ENCODE results near the gene AMMECR1.
A peak's percentile ranks its signal among the peaks of the same experiment; 100 is the strongest.
"Not testable (repeated sequence)": the region's sequence is repeated elsewhere in the genome, so short reads cannot be mapped to it uniquely, and the experiment has no call there.

AMMECR1 gene

GRCh38 chrX:110170029-110170428 lies 147.9 kb downstream of the AMMECR1 start:
- Mint-ChIP-seq H3K4me1 (ENCODE audit: low read depth) (no peaks in the 10 kb centered on the region), H3K27me3 (ENCODE audit: low read depth) (no peaks in the 10 kb centered on the region), H3K4me3 (no peak overlapping the region), H3K9me3 (no peaks in the 10 kb centered on the region), H3K27ac (no peak overlapping the region), H3K36me3 (ENCODE audit: low read depth) (peaks cover 6% of the 10 kb centered on the region)

GRCh38 chrX:110168585-110168984 lies 149.3 kb downstream of the AMMECR1 start:
- Mint-ChIP-seq H3K36me3 (ENCODE audit: low read depth) (peaks cover 6% of the 10 kb centered on the region), H3K4me3 (no peak overlapping the region), H3K9me3 (no peaks in the 10 kb centered on the region), H3K27me3 (ENCODE audit: low read depth) (no peaks in the 10 kb centered on the region), H3K4me1 (ENCODE audit: low read depth) (no peaks in the 10 kb centered on the region), H3K27ac (no peak overlapping the region)

- H3K27me3 Mint-ChIP-seq (ENCODE audit: low read depth): no peaks in the 10 kb centered on the region
- H3K27ac Mint-ChIP-seq: no peak overlapping the region
- no peak overlapping the region for H3K4me3 Mint-ChIP-seq
- H3K4me1 Mint-ChIP-seq (ENCODE audit: low read depth): no peaks in the 10 kb centered on the region
- H3K36me3 Mint-ChIP-seq (ENCODE audit: low read depth): peaks cover 6% of the 10 kb centered on the region
- H3K9me3 Mint-ChIP-seq: no peaks in the 10 kb centered on the region
These were observed 149.9 kb downstream of the AMMECR1 start for GRCh38 chrX:110167952-110168451.

GRCh38 chrX:110163488-110163887 lies 154.4 kb downstream of the AMMECR1 start:
- Mint-ChIP-seq H3K27ac (no peak overlapping the region), H3K27me3 (ENCODE audit: low read depth) (no peaks in the 10 kb centered on the region), H3K4me1 (ENCODE audit: low read depth) (peaks cover 14% of the 10 kb centered on the region), H3K4me3 (no peak overlapping the region), H3K36me3 (ENCODE audit: low read depth) (no peaks in the 10 kb centered on the region), H3K9me3 (no peaks in the 10 kb centered on the region)

GRCh38 chrX:110162867-110163266 lies 155.0 kb downstream of the AMMECR1 start:
- Mint-ChIP-seq H3K36me3 (ENCODE audit: low read depth) (no peaks in the 10 kb centered on the region), H3K27me3 (ENCODE audit: low read depth) (no peaks in the 10 kb centered on the region), H3K4me3 (no peak overlapping the region), H3K9me3 (no peaks in the 10 kb centered on the region), H3K27ac (no peak overlapping the region), H3K4me1 (ENCODE audit: low read depth) (peaks cover 14% of the 10 kb centered on the region)

GRCh38 chrX:110162131-110162530 lies 155.8 kb downstream of the AMMECR1 start:
- no peaks in the 10 kb centered on the region for H3K9me3 Mint-ChIP-seq
- no peak overlapping the region for H3K27ac Mint-ChIP-seq
- H3K27me3 Mint-ChIP-seq (ENCODE audit: low read depth): no peaks in the 10 kb centered on the region
- no peak overlapping the region for H3K4me3 Mint-ChIP-seq
- H3K36me3 Mint-ChIP-seq (ENCODE audit: low read depth): no peaks in the 10 kb centered on the region
- H3K4me1 Mint-ChIP-seq (ENCODE audit: low read depth): peaks cover 14% of the 10 kb centered on the region

- no peak overlapping the region for H3K4me3 Mint-ChIP-seq
- no peaks in the 10 kb centered on the region for H3K9me3 Mint-ChIP-seq
- no peaks in the 10 kb centered on the region for H3K27me3 Mint-ChIP-seq (ENCODE audit: low read depth)
- H3K4me1 Mint-ChIP-seq (ENCODE audit: low read depth): peaks cover 14% of the 10 kb centered on the region
- no peaks in the 10 kb centered on the region for H3K36me3 Mint-ChIP-seq (ENCODE audit: low read depth)
- no peak overlapping the region for H3K27ac Mint-ChIP-seq
These were observed 156.6 kb downstream of the AMMECR1 start for GRCh38 chrX:110161361-110161686.

GRCh38 chrX:110159865-110160264 lies 158.0 kb downstream of the AMMECR1 start:
- H3K27ac Mint-ChIP-seq: peak overlapping the region; percentile 27
- no peak overlapping the region for H3K4me3 Mint-ChIP-seq
- H3K4me1 Mint-ChIP-seq (ENCODE audit: low read depth): peaks cover 17% of the 10 kb centered on the region
- H3K9me3 Mint-ChIP-seq: no peaks in the 10 kb centered on the region
- no peaks in the 10 kb centered on the region for H3K36me3 Mint-ChIP-seq (ENCODE audit: low read depth)
- no peaks in the 10 kb centered on the region for H3K27me3 Mint-ChIP-seq (ENCODE audit: low read depth)

GRCh38 chrX:110159235-110159634 lies 158.7 kb downstream of the AMMECR1 start:
- Mint-ChIP-seq H3K27ac (peak overlapping the region; percentile 27), H3K27me3 (ENCODE audit: low read depth) (no peaks in the 10 kb centered on the region)

GRCh38 chrX:110157444-110157843 lies 160.4 kb downstream of the AMMECR1 start:
- H3K27ac Mint-ChIP-seq: no peak overlapping the region
- H3K4me1 Mint-ChIP-seq (ENCODE audit: low read depth): peaks cover 17% of the 10 kb centered on the region
- H3K27me3 Mint-ChIP-seq (ENCODE audit: low read depth): no peaks in the 10 kb centered on the region
- H3K9me3 Mint-ChIP-seq: no peaks in the 10 kb centered on the region
- no peaks in the 10 kb centered on the region for H3K36me3 Mint-ChIP-seq (ENCODE audit: low read depth)
- H3K4me3 Mint-ChIP-seq: no peak overlapping the region

More at GRCh38 chrX:110159235-110159634, 158.7 kb downstream of the AMMECR1 start:
- Mint-ChIP-seq H3K4me1 (ENCODE audit: low read depth) (peaks cover 17% of the 10 kb centered on the region), H3K36me3 (ENCODE audit: low read depth) (no peaks in the 10 kb centered on the region), H3K4me3 (no peak overlapping the region), H3K9me3 (no peaks in the 10 kb centered on the region)

GRCh38 chrX:110156167-110156754 lies 161.6 kb downstream of the AMMECR1 start:
- Mint-ChIP-seq H3K9me3 (no peaks in the 10 kb centered on the region), H3K4me1 (ENCODE audit: low read depth) (peaks cover 17% of the 10 kb centered on the region), H3K27ac (no peak overlapping the region), H3K4me3 (no peak overlapping the region), H3K36me3 (ENCODE audit: low read depth) (no peaks in the 10 kb centered on the region), H3K27me3 (ENCODE audit: low read depth) (no peaks in the 10 kb centered on the region)

- Mint-ChIP-seq H3K4me1 (ENCODE audit: low read depth) (peaks cover 17% of the 10 kb centered on the region), H3K9me3 (no peaks in the 10 kb centered on the region), H3K27ac (no peak overlapping the region), H3K36me3 (ENCODE audit: low read depth) (no peaks in the 10 kb centered on the region), H3K27me3 (ENCODE audit: low read depth) (no peaks in the 10 kb centered on the region), H3K4me3 (no peak overlapping the region)
These were observed 162.1 kb downstream of the AMMECR1 start for GRCh38 chrX:110155759-110156158.

- not testable (repeated sequence) for H3K9me3 Mint-ChIP-seq; H3K27me3 Mint-ChIP-seq (ENCODE audit: low read depth); H3K4me3 Mint-ChIP-seq; H3K4me1 Mint-ChIP-seq (ENCODE audit: low read depth); H3K27ac Mint-ChIP-seq; H3K36me3 Mint-ChIP-seq (ENCODE audit: low read depth)
These were observed 163.6 kb downstream of the AMMECR1 start for GRCh38 chrX:110154328-110154727.

GRCh38 chrX:110153896-110154295 lies 164.0 kb downstream of the AMMECR1 start:
- H3K27ac Mint-ChIP-seq: no peak overlapping the region
- peaks cover 4% of the 10 kb centered on the region for H3K4me1 Mint-ChIP-seq (ENCODE audit: low read depth)
- H3K4me3 Mint-ChIP-seq: no peak overlapping the region
- no peaks in the 10 kb centered on the region for H3K9me3 Mint-ChIP-seq
- H3K27me3 Mint-ChIP-seq (ENCODE audit: low read depth): no peaks in the 10 kb centered on the region
- H3K36me3 Mint-ChIP-seq (ENCODE audit: low read depth): peaks cover 2% of the 10 kb centered on the region

GRCh38 chrX:110153244-110153643 lies 164.6 kb downstream of the AMMECR1 start:
- H3K9me3 Mint-ChIP-seq: no peaks in the 10 kb centered on the region
- H3K27ac Mint-ChIP-seq: no peak overlapping the region
- peaks cover 4% of the 10 kb centered on the region for H3K36me3 Mint-ChIP-seq (ENCODE audit: low read depth)

GRCh38 chrX:110146521-110146920 lies 171.4 kb downstream of the AMMECR1 start:
- Mint-ChIP-seq H3K4me3 (no peak overlapping the region), H3K27me3 (ENCODE audit: low read depth) (no peaks in the 10 kb centered on the region), H3K9me3 (no peaks in the 10 kb centered on the region), H3K36me3 (ENCODE audit: low read depth) (peaks cover 7% of the 10 kb centered on the region), H3K27ac (no peak overlapping the region), H3K4me1 (ENCODE audit: low read depth) (no peaks in the 10 kb centered on the region)

More at GRCh38 chrX:110153244-110153643, 164.6 kb downstream of the AMMECR1 start:
- Mint-ChIP-seq H3K27me3 (ENCODE audit: low read depth) (no peaks in the 10 kb centered on the region), H3K4me3 (no peak overlapping the region), H3K4me1 (ENCODE audit: low read depth) (peaks cover 4% of the 10 kb centered on the region)

Measured in T-helper 1 cell treated with Interleukin-12 subunit alpha and Interleukin-12 subunit beta and Interleukin-4 antibody, amounts not matched to agents 30 μg/mL and 1 μg/mL, for 36 hours (primary cell).